Measurements from ENCODE around the gene SYNM. TPM values are rescaled to one million over a fixed set of nuclear protein-coding genes. Genes with fewer than 3 reads are reported as not detected.

SYNM gene
- total RNA-seq, 1 experiment from 2014 or later: 3.3 TPM

DNA sequence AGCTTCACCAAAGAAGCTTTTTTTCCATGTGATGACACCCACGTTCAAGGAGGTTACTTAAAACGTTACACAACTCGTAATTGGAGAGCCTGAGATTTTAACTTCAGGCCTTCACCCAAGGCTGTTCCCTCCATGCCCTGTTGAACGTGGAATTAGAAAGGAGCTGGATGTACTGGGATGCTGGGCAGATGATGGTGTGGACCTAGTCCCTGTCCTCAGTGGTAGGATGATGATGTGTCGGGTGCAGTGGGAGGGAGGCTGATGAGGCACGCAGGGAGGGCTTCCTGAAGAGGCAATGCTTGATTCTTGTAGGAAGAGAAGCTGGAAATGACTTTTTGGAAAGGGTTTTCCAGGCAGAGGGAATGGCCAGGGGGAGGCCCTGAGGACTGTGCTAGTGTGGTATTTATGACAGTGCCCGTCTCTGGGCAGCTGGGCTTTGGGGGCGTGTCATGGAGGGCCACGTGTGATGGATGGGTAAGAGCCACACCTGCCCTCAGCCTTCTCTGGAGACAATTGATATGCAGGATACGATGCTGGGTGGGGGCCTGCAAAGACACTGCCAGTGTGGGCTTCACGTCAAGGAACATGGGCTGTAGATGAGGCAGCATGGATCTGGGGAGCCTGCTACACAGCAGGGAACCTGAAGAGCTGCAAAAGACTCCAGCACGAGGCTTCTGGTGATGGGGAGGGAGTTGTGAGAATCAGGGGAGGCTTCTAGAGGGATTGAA is 15.3 kb downstream of the SYNM start:
- Histone ChIP-seq H4K20me1 (ENCODE audit: insufficient read depth) (no peaks in the 10 kb centered on the region), H3K79me2 (ENCODE audit: insufficient read depth, low read length) (no peaks in the 10 kb centered on the region), H3K4me2 (ENCODE audit: low read length) (no peak overlapping the region), H3K27ac (ENCODE audit: low read depth, low read length) (no peak overlapping the region), H3K4me1 (ENCODE audit: control insufficient read depth in 1 of 2, insufficient read depth in 2 of 2, low read length in 2 of 2) (peaks cover 24 to 31% of the 10 kb centered on the region in 2 experiments), H3K4me3 (replicated peaks in 1 of 2; ENCODE audit: low read depth in 1 of 2, low read length in 2 of 2) (no peak overlapping the region), H2AFZ (ENCODE audit: low read depth, low read length, poor library complexity, severe bottlenecking) (no peak overlapping the region), H3K36me3 (ENCODE audit: control insufficient read depth in 1 of 2, insufficient read depth in 2 of 2, low read length in 2 of 2) (no peaks in the 10 kb centered on the region), H3K9me3 (ENCODE audit: control insufficient read depth in 1 of 2, insufficient read depth in 1 of 2, low read depth in 1 of 2, low read length in 2 of 2) (no peaks in the 10 kb centered on the region), H3K27me3 (ENCODE audit: insufficient read depth, low read length) (no peaks in the 10 kb centered on the region), H3K9me2 (ENCODE audit: insufficient read depth) (no peaks in the 10 kb centered on the region), H3K9ac (ENCODE audit: low read length) (no peak overlapping the region)
- DNase-seq (ENCODE audit: low read depth, low spot score): no peak
- ATAC-seq: no peak
- intact Hi-C loops (cut with micrococcal nuclease): loop anchor here (5.0 kb wide), 1 partner anchor 92 kb away; no protein-coding TSS in a partner anchor
- POLR2A ChIA-PET: no interaction called here
- CTCF ChIA-PET: no interaction called here
- TF ChIP-seq TCF7L2 (IDR thresholded peaks at IDR 0.05; ENCODE audit: borderline replicate concordance, extremely low read depth, insufficient read depth, insufficient read length): no peak
- no peak for TF ChIP-seq CEBPB (IDR thresholded peaks at IDR 0.05; ENCODE audit: low read depth)
- no peak for TF ChIP-seq CTCF (IDR thresholded peaks at IDR 0.05 in 2 of 3, conservative IDR thresholded peaks at IDR 0.05 in 1 of 3; ENCODE audit: borderline replicate concordance in 1 of 3, insufficient read depth in 1 of 3, low read depth in 2 of 3, low read length in 2 of 3)
- no peak for TF ChIP-seq SRF (IDR thresholded peaks at IDR 0.05; ENCODE audit: low read depth)
- TF ChIP-seq SIN3A (IDR thresholded peaks at IDR 0.05; ENCODE audit: low read depth): no peak
- TF ChIP-seq CBX3 (IDR thresholded peaks at IDR 0.05; ENCODE audit: low read depth): no peak
- TF ChIP-seq YY1 (IDR thresholded peaks at IDR 0.05; ENCODE audit: extremely low read depth, insufficient replicate concordance, low read depth, low read length): no peak
- RAD21 ChIA-PET (ENCODE audit: low non-redundant PET in 1 of 2, low total read pairs in 2 of 2, uncharacterized antibody in 2 of 2, unreplicated experiment in 2 of 2): no interaction called here
- no TSS peak for BruUV-seq (replicated peaks)

All from HCT116 (cell line).